K562 (cell line): ENCODE results near the gene HAX1. TPM values are rescaled to one million over a fixed set of nuclear protein-coding genes. Genes with fewer than 3 reads are reported as not detected.

Source experiments
- HMBOX1 ChIP-seq: sonication (generic); IDR thresholded peaks from 2 replicates; pipeline ENCODE4 v1.6.1; 2016
- ID3 ChIP-seq, 2 experiments: fragments of 250-450 bp in 1 of 2; fragments of 450-650 bp in 1 of 2; sonication (Bioruptor Pico) in 1 of 2; IDR thresholded peaks; 2 replicates each; pipeline versions ENCODE4 v1.6.1 to v1.8.0; 2016 to 2021; ENCODE audit warnings: mild to moderate bottlenecking in 2 of 2, moderate library complexity in 2 of 2, missing compliant biosample characterization in 1 of 2, missing genetic modification characterization in 1 of 2
- MBD2 ChIP-seq: sonication (generic); IDR thresholded peaks from 2 replicates; pipeline ENCODE4 v1.6.1; 2016; ENCODE audit warnings: low read depth, borderline replicate concordance
- MTA1 ChIP-seq: fragments of 450-650 bp; IDR thresholded peaks from 2 replicates; pipeline ENCODE4 v1.6.1; 2017; ENCODE audit warnings: borderline replicate concordance
- NBN ChIP-seq: fragments of 450-650 bp; IDR thresholded peaks from 2 replicates; pipeline ENCODE4 v1.6.1; 2016; ENCODE audit warnings: low read depth, mild to moderate bottlenecking
- NCOA1 ChIP-seq: fragments of 450-650 bp; IDR thresholded peaks from 2 replicates; pipeline ENCODE4 v1.6.1; 2016; ENCODE audit warnings: low read depth
- RBFOX2 ChIP-seq: fragments of 200-400 bp; formaldehyde crosslinking; IDR thresholded peaks from 2 replicates; pipeline ENCODE4 v1.6.1; 2017; ENCODE audit warnings: low read depth, mild to moderate bottlenecking, low read length, moderate library complexity
- SIN3B ChIP-seq: fragments of 450-650 bp; IDR thresholded peaks from 2 replicates; pipeline ENCODE4 v1.6.1; 2017; ENCODE audit warnings: low read depth, mild to moderate bottlenecking, moderate library complexity
- SMAD4 ChIP-seq: fragments of 250-450 bp; sonication (Bioruptor Pico); conservative IDR thresholded peaks from 2 replicates; pipeline ENCODE4 v1.8.0; 2021; ENCODE audit warnings: inconsistent platforms, mild to moderate bottlenecking, moderate library complexity
- polyA plus RNA-seq, 8 experiments: library from polyadenylated mRNA; depleted of rRNA in 4 of 8; stranded (reverse) in 5 of 8; unstranded in 3 of 8; fragments of >200 nt; fragmentation: Nextera tagmentation in 2 of 8; fragmentation: Illumina TruSeq in 1 of 8; extraction: Ambion mirVana in 2 of 8; extraction: Trizol in 1 of 8; gene quantifications; 2 replicates each; pipeline versions ENCODE4 v1.2.1 to v1.2.3, GENCODE V29; 2011 to 2014; ENCODE audit warnings: inconsistent platforms in 1 of 8, missing spikeins in 1 of 8
- total RNA-seq, 7 experiments: library from RNA; depleted of rRNA in 6 of 7; stranded (reverse); fragments of >200 nt in 6 of 7; fragmentation: Illumina TruSeq in 2 of 7; extraction: Trizol in 2 of 7; gene quantifications; 2 replicates each; pipeline versions ENCODE4 v1.2.1 to v1.2.3, GENCODE V29; 2011 to 2021; ENCODE audit warnings: low replicate concordance in 1 of 7
- TF ChIP-seq, protein P1 (sequence below), 2 experiments: fragments of 450-650 bp; formaldehyde crosslinking in 1 of 2; IDR thresholded peaks; 2 replicates each; pipeline versions ENCODE4 v1.4.0 to v1.6.1; 2014 to 2020; ENCODE audit warnings: mild to moderate bottlenecking in 2 of 2, borderline replicate concordance in 1 of 2, low read depth in 1 of 2
- TF ChIP-seq, protein P2 (sequence below), 2 experiments: fragments of 450-650 bp; IDR thresholded peaks; 2 replicates each; pipeline ENCODE4 v1.6.1; 2016
- TF ChIP-seq, protein P3 (sequence below): sonication (generic); formaldehyde crosslinking; IDR thresholded peaks from 2 replicates; pipeline ENCODE4 v1.8.0; 2022; ENCODE audit warnings: mild to moderate bottlenecking, missing genetic modification reagents, borderline replicate concordance

Gene HAX1
- total and polyA plus RNA-seq, 9 of the 15 experiments (the other 6 are each of a cell fraction or from before 2014, with no cell fraction given): 143 to 492 (median 234) TPM

- TF ChIP-seq, protein P1, sequence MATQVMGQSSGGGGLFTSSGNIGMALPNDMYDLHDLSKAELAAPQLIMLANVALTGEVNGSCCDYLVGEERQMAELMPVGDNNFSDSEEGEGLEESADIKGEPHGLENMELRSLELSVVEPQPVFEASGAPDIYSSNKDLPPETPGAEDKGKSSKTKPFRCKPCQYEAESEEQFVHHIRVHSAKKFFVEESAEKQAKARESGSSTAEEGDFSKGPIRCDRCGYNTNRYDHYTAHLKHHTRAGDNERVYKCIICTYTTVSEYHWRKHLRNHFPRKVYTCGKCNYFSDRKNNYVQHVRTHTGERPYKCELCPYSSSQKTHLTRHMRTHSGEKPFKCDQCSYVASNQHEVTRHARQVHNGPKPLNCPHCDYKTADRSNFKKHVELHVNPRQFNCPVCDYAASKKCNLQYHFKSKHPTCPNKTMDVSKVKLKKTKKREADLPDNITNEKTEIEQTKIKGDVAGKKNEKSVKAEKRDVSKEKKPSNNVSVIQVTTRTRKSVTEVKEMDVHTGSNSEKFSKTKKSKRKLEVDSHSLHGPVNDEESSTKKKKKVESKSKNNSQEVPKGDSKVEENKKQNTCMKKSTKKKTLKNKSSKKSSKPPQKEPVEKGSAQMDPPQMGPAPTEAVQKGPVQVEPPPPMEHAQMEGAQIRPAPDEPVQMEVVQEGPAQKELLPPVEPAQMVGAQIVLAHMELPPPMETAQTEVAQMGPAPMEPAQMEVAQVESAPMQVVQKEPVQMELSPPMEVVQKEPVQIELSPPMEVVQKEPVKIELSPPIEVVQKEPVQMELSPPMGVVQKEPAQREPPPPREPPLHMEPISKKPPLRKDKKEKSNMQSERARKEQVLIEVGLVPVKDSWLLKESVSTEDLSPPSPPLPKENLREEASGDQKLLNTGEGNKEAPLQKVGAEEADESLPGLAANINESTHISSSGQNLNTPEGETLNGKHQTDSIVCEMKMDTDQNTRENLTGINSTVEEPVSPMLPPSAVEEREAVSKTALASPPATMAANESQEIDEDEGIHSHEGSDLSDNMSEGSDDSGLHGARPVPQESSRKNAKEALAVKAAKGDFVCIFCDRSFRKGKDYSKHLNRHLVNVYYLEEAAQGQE (IDR thresholded peaks at IDR 0.05; ENCODE audit: borderline replicate concordance): no peak
- TF ChIP-seq, protein P1 (CRISPR knock-in tag; IDR thresholded peaks at IDR 0.05; ENCODE audit: low read depth): no peak
- peak; percentile 36; the same call in 1 of the 2 replicates for TF ChIP-seq NCOA1
- TF ChIP-seq HMBOX1: peak; percentile 60; the same call in 1 of the 2 replicates
- TF ChIP-seq SMAD4 (CRISPR knock-in tag): peak; percentile 98
- TF ChIP-seq, protein P2, sequence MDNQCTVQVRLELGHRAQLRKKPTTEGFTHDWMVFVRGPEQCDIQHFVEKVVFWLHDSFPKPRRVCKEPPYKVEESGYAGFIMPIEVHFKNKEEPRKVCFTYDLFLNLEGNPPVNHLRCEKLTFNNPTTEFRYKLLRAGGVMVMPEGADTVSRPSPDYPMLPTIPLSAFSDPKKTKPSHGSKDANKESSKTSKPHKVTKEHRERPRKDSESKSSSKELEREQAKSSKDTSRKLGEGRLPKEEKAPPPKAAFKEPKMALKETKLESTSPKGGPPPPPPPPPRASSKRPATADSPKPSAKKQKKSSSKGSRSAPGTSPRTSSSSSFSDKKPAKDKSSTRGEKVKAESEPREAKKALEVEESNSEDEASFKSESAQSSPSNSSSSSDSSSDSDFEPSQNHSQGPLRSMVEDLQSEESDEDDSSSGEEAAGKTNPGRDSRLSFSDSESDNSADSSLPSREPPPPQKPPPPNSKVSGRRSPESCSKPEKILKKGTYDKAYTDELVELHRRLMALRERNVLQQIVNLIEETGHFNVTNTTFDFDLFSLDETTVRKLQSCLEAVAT (IDR thresholded peaks at IDR 0.05): 0 out of 4 replicates have a peak, but pooled peaks of 1 of the 2 experiments have one; percentile 13
- TF ChIP-seq MTA1: no peak
- peak; percentile 83; the same call in 1 of the 2 replicates for TF ChIP-seq NBN
- TF ChIP-seq SIN3B: no peak
- TF ChIP-seq, protein P3, sequence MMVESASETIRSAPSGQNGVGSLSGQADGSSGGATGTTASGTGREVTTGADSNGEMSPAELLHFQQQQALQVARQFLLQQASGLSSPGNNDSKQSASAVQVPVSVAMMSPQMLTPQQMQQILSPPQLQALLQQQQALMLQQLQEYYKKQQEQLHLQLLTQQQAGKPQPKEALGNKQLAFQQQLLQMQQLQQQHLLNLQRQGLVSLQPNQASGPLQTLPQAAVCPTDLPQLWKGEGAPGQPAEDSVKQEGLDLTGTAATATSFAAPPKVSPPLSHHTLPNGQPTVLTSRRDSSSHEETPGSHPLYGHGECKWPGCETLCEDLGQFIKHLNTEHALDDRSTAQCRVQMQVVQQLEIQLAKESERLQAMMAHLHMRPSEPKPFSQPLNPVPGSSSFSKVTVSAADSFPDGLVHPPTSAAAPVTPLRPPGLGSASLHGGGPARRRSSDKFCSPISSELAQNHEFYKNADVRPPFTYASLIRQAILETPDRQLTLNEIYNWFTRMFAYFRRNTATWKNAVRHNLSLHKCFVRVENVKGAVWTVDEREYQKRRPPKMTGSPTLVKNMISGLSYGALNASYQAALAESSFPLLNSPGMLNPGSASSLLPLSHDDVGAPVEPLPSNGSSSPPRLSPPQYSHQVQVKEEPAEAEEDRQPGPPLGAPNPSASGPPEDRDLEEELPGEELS (CRISPR knock-in tag): no peak
- TF ChIP-seq MBD2: 0 out of 2 replicates have a peak, but pooled peaks have one; percentile 60
- TF ChIP-seq RBFOX2: peak; percentile 61
- no peak for TF ChIP-seq ID3 (CRISPR knock-in tag; IDR thresholded peaks at IDR 0.05)
- TF ChIP-seq ID3 (tag; IDR thresholded peaks at IDR 0.05): 0 out of 2 replicates have a peak, but pooled peaks have one; percentile 47
These were observed 48.6 kb downstream of the HAX1 start, which contains the start of gene AQP10 (continued) for GRCh38 chr1:154320882-154321608.
